Measurements from ENCODE around the gene DDAH1. TPM values are rescaled to one million over a fixed set of nuclear protein-coding genes. Genes with fewer than 3 reads are reported as not detected.
A peak's percentile ranks its signal among the peaks of the same experiment; 100 is the strongest.

DDAH1 gene
- total RNA-seq, 4 donors from 2014 or later: 12.9 to 28.9 (median 18.2) TPM

- peaks cover 0 to 9% of the 10 kb centered on the region in 2 donors for H3K4me1 ChIP-seq
Observed at GRCh38 chr1:85404408-85404807, 60.6 kb downstream of the DDAH1 start.

DNA sequence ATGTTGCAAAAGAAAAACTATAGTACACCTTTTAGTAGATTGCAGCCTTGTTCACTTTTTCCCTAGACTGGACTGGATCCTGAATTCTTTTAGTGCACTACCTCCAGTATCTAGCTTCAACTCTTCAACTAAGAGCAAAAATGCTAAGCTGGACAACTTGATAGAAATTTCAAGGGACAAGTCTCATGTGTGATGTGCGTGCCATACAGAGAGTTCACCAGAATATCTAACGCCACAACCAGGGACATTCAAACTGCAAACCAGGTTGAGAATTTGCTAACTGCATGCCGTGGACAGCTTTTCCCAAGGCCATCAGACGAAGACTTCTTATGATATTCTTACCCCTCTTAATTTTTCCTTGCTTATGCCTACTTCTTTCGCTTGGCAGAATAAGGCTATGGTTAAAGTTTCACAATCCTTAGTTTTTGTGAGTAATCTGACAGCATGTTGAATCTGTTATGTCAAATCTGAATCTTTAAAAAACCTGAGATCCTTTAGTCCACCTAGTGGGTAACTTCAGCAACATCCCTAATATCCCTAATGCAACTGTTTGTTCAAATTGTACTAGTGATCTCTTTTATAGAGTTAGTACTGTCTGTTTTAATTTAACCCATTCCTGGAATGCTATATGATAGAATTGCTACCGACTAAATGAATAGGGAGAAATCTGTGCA lies 66.4 kb downstream of the DDAH1 start:
- intact Hi-C loops (cut with DNase I; ENCODE audit: low total_unique reads): no loop called here
- Histone ChIP-seq H3K27me3 (no peaks in the 10 kb centered on the region), H3K9me3 (no peaks in the 10 kb centered on the region), H3K27ac (no peak overlapping the region), H3K36me3 (no peaks in the 10 kb centered on the region), H3K4me1 (no peaks in the 10 kb centered on the region), H3K4me3 (no peak overlapping the region)
- no peak for TF ChIP-seq POLR2A (IDR thresholded peaks at IDR 0.05)
- TF ChIP-seq, protein P1, sequence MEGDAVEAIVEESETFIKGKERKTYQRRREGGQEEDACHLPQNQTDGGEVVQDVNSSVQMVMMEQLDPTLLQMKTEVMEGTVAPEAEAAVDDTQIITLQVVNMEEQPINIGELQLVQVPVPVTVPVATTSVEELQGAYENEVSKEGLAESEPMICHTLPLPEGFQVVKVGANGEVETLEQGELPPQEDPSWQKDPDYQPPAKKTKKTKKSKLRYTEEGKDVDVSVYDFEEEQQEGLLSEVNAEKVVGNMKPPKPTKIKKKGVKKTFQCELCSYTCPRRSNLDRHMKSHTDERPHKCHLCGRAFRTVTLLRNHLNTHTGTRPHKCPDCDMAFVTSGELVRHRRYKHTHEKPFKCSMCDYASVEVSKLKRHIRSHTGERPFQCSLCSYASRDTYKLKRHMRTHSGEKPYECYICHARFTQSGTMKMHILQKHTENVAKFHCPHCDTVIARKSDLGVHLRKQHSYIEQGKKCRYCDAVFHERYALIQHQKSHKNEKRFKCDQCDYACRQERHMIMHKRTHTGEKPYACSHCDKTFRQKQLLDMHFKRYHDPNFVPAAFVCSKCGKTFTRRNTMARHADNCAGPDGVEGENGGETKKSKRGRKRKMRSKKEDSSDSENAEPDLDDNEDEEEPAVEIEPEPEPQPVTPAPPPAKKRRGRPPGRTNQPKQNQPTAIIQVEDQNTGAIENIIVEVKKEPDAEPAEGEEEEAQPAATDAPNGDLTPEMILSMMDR (IDR thresholded peaks at IDR 0.05): peak in 2 of 4 experiments; percentile 5 to 11
- DNase-seq: no peak

More at GRCh38 chr1:85404408-85404807, 60.6 kb downstream of the DDAH1 start:
- no peaks in the 10 kb centered on the region for H3K36me3 ChIP-seq
- no peak overlapping the region for H3K4me3 ChIP-seq
- no peaks in the 10 kb centered on the region for H3K27me3 ChIP-seq
- intact Hi-C loops (cut with DNase I; ENCODE audit: low total_unique reads): no loop called here
- H3K9me3 ChIP-seq: no peaks in the 10 kb centered on the region
- peak overlapping the region; percentile 33 to 72 for H3K27ac ChIP-seq
- DNase-seq: no peak
- no peak for TF ChIP-seq POLR2A (IDR thresholded peaks at IDR 0.05)
- TF ChIP-seq, protein P1 (IDR thresholded peaks at IDR 0.05): no peak

- no peak for DNase-seq
- Histone ChIP-seq H3K9me3 (no peaks in the 10 kb centered on the region), H3K36me3 (no peaks in the 10 kb centered on the region), H3K4me1 (no peaks in the 10 kb centered on the region), H3K27ac (no peak overlapping the region), H3K4me3 (no peak overlapping the region), H3K27me3 (no peaks in the 10 kb centered on the region)
- no peak for TF ChIP-seq POLR2A (IDR thresholded peaks at IDR 0.05)
- TF ChIP-seq, protein P1 (IDR thresholded peaks at IDR 0.05): no peak
- intact Hi-C loops (cut with DNase I; ENCODE audit: low total_unique reads): no loop called here
Observed at GRCh38 chr1:85397490-85398032, 67.4 kb downstream of the DDAH1 start.

DNA sequence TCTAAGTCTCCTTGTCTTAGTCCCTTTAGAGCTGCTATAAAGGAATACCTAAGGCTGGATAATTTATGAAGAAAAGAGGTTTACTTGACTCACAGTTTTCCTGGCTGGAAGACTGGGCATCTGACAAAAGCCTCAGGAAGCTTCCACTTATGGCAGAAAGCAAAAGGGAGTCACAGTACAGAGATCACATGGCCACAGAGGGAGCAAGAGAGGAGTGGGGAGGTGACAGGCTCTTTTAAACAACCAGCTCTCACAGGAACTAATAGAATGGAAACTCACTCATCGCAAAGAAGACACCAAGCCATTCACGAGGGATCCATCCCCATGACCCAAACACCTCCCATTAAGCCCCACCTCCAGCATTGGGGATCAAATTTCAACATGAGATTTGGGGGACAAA lies 68.8 kb downstream of the DDAH1 start:
- Histone ChIP-seq H3K36me3 (no peaks in the 10 kb centered on the region), H3K4me1 (no peaks in the 10 kb centered on the region), H3K27ac (peak overlapping the region in 1 of 2 donors; percentile 18), H3K4me3 (no peak overlapping the region), H3K9me3 (no peaks in the 10 kb centered on the region), H3K27me3 (no peaks in the 10 kb centered on the region)
- intact Hi-C loops (cut with DNase I; ENCODE audit: low total_unique reads): no loop called here
- DNase-seq: no peak
- TF ChIP-seq, protein P1 (IDR thresholded peaks at IDR 0.05): no peak
- TF ChIP-seq POLR2A (IDR thresholded peaks at IDR 0.05): no peak

DNA sequence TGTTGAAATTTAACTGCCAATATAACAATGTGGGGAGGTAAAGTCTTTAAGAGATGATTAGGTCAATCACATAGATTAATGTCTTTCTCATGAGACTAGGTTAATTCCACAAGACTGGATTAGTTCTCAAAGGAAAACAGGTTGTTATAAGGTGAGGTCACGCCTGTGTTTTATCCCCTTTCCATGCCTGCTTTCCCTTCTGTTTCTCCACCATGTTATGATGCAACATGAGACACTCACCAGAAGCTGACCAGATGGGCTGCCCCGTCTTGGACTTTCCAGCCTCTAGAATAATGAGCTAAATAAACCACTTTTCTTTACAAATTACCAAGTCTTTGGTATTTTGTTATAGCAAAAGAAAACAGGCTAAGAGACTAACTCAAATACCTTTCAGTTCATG lies 70.8 kb downstream of the DDAH1 start:
- intact Hi-C loops (cut with DNase I; ENCODE audit: low total_unique reads): no loop called here
- no peaks in the 10 kb centered on the region for H3K36me3 ChIP-seq
- H3K9me3 ChIP-seq: no peaks in the 10 kb centered on the region
- H3K4me3 ChIP-seq: no peak overlapping the region
- no peak for DNase-seq
- H3K27me3 ChIP-seq: no peaks in the 10 kb centered on the region
- H3K4me1 ChIP-seq: no peaks in the 10 kb centered on the region
- TF ChIP-seq POLR2A (IDR thresholded peaks at IDR 0.05): no peak
- TF ChIP-seq, protein P1 (IDR thresholded peaks at IDR 0.05): no peak
- H3K27ac ChIP-seq: peak overlapping the region in 1 of 2 donors; percentile 1

Measured in uterus (tissue), 4 donors.